ENCODE measurements around the gene ADGRB2. TPM values are rescaled to one million over a fixed set of nuclear protein-coding genes. Genes with fewer than 3 reads are reported as not detected.

ADGRB2 gene
- total and polyA plus RNA-seq, 2 of the 4 experiments (the other 2 are of a cell fraction), result 2.2 to 11.9 TPM

DNA sequence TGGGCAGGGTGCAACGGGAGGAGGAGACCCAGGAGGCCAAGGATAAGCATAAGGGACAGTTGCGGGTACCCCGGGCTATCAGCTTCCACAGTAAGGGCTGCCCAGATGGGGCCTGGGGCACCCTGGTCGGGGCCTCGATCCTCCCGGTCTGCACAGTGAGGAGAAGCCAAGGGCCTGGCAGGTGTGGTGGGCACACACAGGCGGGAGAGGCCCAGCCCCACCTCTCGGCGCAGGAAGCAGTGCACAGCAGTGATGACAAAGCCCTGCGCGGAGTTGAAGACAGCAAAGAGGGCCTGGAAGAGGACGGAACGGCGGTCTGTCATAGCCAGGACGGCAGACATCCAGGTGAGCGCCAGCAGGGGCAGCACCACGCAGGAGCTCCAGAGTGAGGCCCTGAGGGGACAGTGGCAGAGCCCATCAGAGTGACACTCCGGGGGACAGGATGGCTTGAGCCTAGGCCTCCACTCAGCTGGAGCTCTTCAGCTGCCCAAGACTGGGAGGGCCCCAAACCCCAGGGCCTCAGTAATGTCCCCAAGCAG is 31.3 kb downstream of the ADGRB2 start:
- peaks cover 6% of the 10 kb centered on the region; the same call in 1 of the 2 replicates for H3K36me3 ChIP-seq (ENCODE audit: control insufficient read depth, insufficient read depth, low read length)
- no peak overlapping the region for H3K56ac ChIP-seq (ENCODE audit: extremely low read depth, insufficient read depth, low read length)
- H3K27ac ChIP-seq (ENCODE audit: insufficient read depth, low read length), result no peak overlapping the region
- 88% methylated on average over 10 of the region's 18 CpGs; no CpG with 5 or more reads in 1 of the 2 experiments for WGBS, 2 experiments (ENCODE audit: extremely low coverage in 2 of 2, insufficient read length in 1 of 2)
- no peaks in the 10 kb centered on the region for H3K27me3 ChIP-seq (ENCODE audit: control insufficient read depth, insufficient read depth, low read length)
- no peak overlapping the region for H4K91ac ChIP-seq (ENCODE audit: insufficient read depth, low read depth, low read length)
- BruUV-seq (replicated peaks), result no TSS peak
- POLR2A ChIA-PET (ENCODE audit: unreplicated experiment), result no interaction called here
- no peak for DNase-seq
- no peaks in the 10 kb centered on the region for H3K79me1 ChIP-seq (ENCODE audit: low read depth in 1 of 2, low read length in 2 of 2)
- TF ChIP-seq, protein P1, sequence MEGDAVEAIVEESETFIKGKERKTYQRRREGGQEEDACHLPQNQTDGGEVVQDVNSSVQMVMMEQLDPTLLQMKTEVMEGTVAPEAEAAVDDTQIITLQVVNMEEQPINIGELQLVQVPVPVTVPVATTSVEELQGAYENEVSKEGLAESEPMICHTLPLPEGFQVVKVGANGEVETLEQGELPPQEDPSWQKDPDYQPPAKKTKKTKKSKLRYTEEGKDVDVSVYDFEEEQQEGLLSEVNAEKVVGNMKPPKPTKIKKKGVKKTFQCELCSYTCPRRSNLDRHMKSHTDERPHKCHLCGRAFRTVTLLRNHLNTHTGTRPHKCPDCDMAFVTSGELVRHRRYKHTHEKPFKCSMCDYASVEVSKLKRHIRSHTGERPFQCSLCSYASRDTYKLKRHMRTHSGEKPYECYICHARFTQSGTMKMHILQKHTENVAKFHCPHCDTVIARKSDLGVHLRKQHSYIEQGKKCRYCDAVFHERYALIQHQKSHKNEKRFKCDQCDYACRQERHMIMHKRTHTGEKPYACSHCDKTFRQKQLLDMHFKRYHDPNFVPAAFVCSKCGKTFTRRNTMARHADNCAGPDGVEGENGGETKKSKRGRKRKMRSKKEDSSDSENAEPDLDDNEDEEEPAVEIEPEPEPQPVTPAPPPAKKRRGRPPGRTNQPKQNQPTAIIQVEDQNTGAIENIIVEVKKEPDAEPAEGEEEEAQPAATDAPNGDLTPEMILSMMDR (conservative IDR thresholded peaks at IDR 0.05; ENCODE audit: low read depth, low read length), result no peak
- TF ChIP-seq FOS (IDR thresholded peaks at IDR 0.05; ENCODE audit: low read depth, low read length), result no peak
- in situ Hi-C loops (cut with MboI; ENCODE audit: low sequenced_read_pairs), result no loop called here
- no peak for ATAC-seq (ENCODE audit: low read depth)
- H3K23ac ChIP-seq (ENCODE audit: low read depth, low read length), result no peak overlapping the region
- no peak overlapping the region for H2BK15ac ChIP-seq (ENCODE audit: low read depth, low read length)
- no peak overlapping the region for H2BK20ac ChIP-seq (ENCODE audit: low read depth, low read length)
- no peak overlapping the region for H4K8ac ChIP-seq (ENCODE audit: low read depth in 2 of 2, low read length in 2 of 2)
- no peaks in the 10 kb centered on the region; the same call in 1 of the 2 replicates for H3K9me1 ChIP-seq (ENCODE audit: insufficient read depth, low read length)
- H3K4me3 ChIP-seq (ENCODE audit: insufficient read depth, low read depth, low read length), result no peak overlapping the region
- H3K18ac ChIP-seq (ENCODE audit: low read depth, low read length), result no peak overlapping the region
- no peak overlapping the region for H2AFZ ChIP-seq (replicated peaks; ENCODE audit: low read length, poor library complexity)
- no peak overlapping the region for H3K4ac ChIP-seq (ENCODE audit: low read depth, low read length)
- no peaks in the 10 kb centered on the region for H3K9me3 ChIP-seq (ENCODE audit: control insufficient read depth, insufficient read depth, low read length)
- dilution Hi-C loops (cut with HindIII; ENCODE audit: low sequenced_read_pairs, unreplicated experiment), result no loop called here
- no peaks in the 10 kb centered on the region for H3K4me1 ChIP-seq (ENCODE audit: control insufficient read depth, insufficient read depth, low read length)
- no peak overlapping the region for H3K4me2 ChIP-seq (ENCODE audit: low read depth, low read length)
- H4K5ac ChIP-seq (ENCODE audit: low read depth, low read length), result no peak overlapping the region
- no peak overlapping the region for H2BK5ac ChIP-seq (ENCODE audit: low read depth, low read length, poor library complexity, severe bottlenecking)
- H2BK120ac ChIP-seq (ENCODE audit: low read depth, low read length), result no peak overlapping the region
- no peak overlapping the region for H2AK9ac ChIP-seq (replicated peaks; ENCODE audit: low read depth, low read length, poor library complexity)
- H2AK5ac ChIP-seq (ENCODE audit: low read depth, low read length), result no peak overlapping the region
- no peaks in the 10 kb centered on the region for H4K20me1 ChIP-seq (ENCODE audit: insufficient read depth, low read length)
- H3K9ac ChIP-seq (ENCODE audit: low read depth, low read length), result no peak overlapping the region
- intact Hi-C loops (cut with micrococcal nuclease), result no loop called here
- no peak overlapping the region for H3K14ac ChIP-seq (replicated peaks; ENCODE audit: low read depth, low read length)
- CTCF ChIA-PET, result no interaction called here

All from IMR-90 (cell line).